ENCODE data around the gene ALS2CL. TPM values are rescaled to one million over a fixed set of nuclear protein-coding genes. Genes with fewer than 3 reads are reported as not detected.

Gene ALS2CL
- total and polyA plus RNA-seq, 7 experiments from 2014 or later: 4.2 to 41.5 (median 30.3) TPM

DNA sequence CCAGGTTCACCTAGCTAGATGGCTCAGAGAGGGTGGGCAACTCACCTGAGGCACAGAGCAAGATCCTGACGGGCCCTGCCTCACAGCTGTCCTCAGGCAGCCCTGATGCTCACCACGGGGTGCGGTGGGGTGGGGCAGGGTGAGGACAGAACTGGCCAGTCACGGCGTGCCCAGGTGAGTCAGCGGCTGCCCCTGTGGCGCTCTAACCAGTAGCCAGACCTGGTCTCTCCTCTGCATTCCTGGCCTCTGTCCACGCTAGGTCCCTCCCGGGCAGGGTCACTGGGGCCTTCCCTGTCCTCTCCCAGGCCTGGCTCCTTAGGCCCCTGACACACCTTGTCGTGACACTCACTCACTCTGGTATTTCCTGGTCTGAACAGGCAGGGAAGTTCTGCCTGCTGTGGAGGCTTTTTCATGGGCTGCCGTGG is 901 bp downstream of the ALS2CL start:
- peaks cover 32 to 72% of the 10 kb centered on the region in 2 donors for H3K4me1 ChIP-seq (ENCODE audit: control insufficient read depth in 2 of 2, insufficient read depth in 2 of 2, low read length in 2 of 2)
- H3K27me3 ChIP-seq (ENCODE audit: control insufficient read depth in 2 of 2, insufficient read depth in 2 of 2, low read length in 2 of 2): no peaks in the 10 kb centered on the region
- H3K4me1 Mint-ChIP-seq: peaks cover 32 to 79% (median 63%) of the 10 kb centered on the region in 7 donors
- peaks cover 0 to 2% (median 0%) of the 10 kb centered on the region in 11 donors for H3K9me3 Mint-ChIP-seq
- POLR2A ChIA-PET: interaction anchor here (0.6 to 1.6 kb wide), 4 partner anchors 10 to 671 kb away, joined by 3 to 7 read pairs (median 3); no protein-coding TSS in a partner anchor
- H3K4me3 ChIP-seq (ENCODE audit: low read length): peak overlapping the region; percentile 81
- CTCF ChIA-PET: no interaction called here
- H3K4me3 Mint-ChIP-seq: peak overlapping the region; percentile 85 to 96 (median 94)
- no peak for DNase-seq
- intact Hi-C loops (cut with micrococcal nuclease): loop anchor here in 1 of 2 donors (2.0 to 10.0 kb wide), 7 partner anchors 62 to 688 kb away; partner anchors contain the start of genes CCDC12, KIF9, KLHL18 and NBEAL2
- H3K27me3 Mint-ChIP-seq: peaks cover 0 to 27% (median 0%) of the 10 kb centered on the region in 5 donors
- H3K36me3 Mint-ChIP-seq: no peaks in the 10 kb centered on the region
- peak overlapping the region; percentile 79 for H3K27ac ChIP-seq (ENCODE audit: low read depth, low read length)
- no peak for ATAC-seq
- H3K27ac Mint-ChIP-seq: peak overlapping the region; percentile 42 to 96 (median 90)
- H3K36me3 ChIP-seq (ENCODE audit: control insufficient read depth in 2 of 3, insufficient read depth in 3 of 3, low read length in 3 of 3): peaks cover 0 to 17% (median 0%) of the 10 kb centered on the region in 3 experiments
- no peaks in the 10 kb centered on the region for H3K9me3 ChIP-seq (ENCODE audit: control insufficient read depth in 2 of 3, low read length in 3 of 3)

DNA sequence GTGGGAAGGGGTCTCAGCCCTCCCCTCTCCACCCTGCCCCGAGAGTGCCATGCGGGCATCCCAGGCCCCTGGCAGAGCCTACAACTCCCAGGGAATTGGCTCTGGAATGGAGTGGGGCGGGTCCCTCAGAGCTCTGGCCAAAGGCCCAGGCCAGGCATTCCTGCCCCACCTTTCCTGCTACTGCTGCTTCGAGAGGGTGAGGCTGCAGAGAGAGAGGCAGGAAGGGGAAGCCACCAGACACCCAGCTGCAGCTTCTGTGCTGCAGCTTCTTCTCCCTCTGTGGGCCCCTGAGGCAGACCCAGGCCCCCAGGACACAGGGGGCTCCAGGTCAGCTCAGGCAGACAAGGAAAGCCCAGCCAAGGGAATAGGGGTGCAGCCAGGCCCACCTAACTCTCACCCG is 2.7 kb downstream of the ALS2CL start:
- Mint-ChIP-seq H3K27ac (peak overlapping the region in 6 of 9 donors; percentile 40 to 95 (median 78)), H3K27me3 (peaks cover 0 to 24% (median 0%) of the 10 kb centered on the region in 5 donors), H3K4me1 (peaks cover 25 to 61% (median 45%) of the 10 kb centered on the region in 7 donors), H3K4me3 (peak overlapping the region in 9 of 10 donors; percentile 36 to 96 (median 94)), H3K9me3 (peaks cover 0 to 2% (median 0%) of the 10 kb centered on the region in 11 donors), H3K36me3 (peaks cover 0 to 9% (median 0%) of the 10 kb centered on the region in 5 donors)
- intact Hi-C loops (cut with micrococcal nuclease): loop anchor here in 1 of 2 donors (5.0 to 10.0 kb wide), 4 partner anchors 156 to 592 kb away; partner anchors contain the start of genes CCDC12, KIF9, KLHL18 and NBEAL2
- H3K4me1 ChIP-seq (ENCODE audit: control insufficient read depth in 2 of 2, insufficient read depth in 2 of 2, low read length in 2 of 2): peaks cover 26 to 55% of the 10 kb centered on the region in 2 donors
- H3K36me3 ChIP-seq (ENCODE audit: control insufficient read depth in 2 of 3, insufficient read depth in 3 of 3, low read length in 3 of 3): peaks cover 0 to 35% (median 0%) of the 10 kb centered on the region in 3 experiments
- CTCF ChIA-PET: no interaction called here
- H3K4me3 ChIP-seq (ENCODE audit: low read length): no peak overlapping the region
- DNase-seq (peak in 1 of 9 donors; percentile 28), ATAC-seq (no peak)
- no peaks in the 10 kb centered on the region for H3K27me3 ChIP-seq (ENCODE audit: control insufficient read depth in 2 of 2, insufficient read depth in 2 of 2, low read length in 2 of 2)
- POLR2A ChIA-PET: interaction anchor here (0.6 kb wide), 1 partner anchor 10 kb away, joined by 3 read pairs; the partner anchor contains the start of gene TMIE
- no peak overlapping the region for H3K27ac ChIP-seq (ENCODE audit: low read depth, low read length)
- H3K9me3 ChIP-seq (ENCODE audit: control insufficient read depth in 2 of 3, low read length in 3 of 3): no peaks in the 10 kb centered on the region

DNA sequence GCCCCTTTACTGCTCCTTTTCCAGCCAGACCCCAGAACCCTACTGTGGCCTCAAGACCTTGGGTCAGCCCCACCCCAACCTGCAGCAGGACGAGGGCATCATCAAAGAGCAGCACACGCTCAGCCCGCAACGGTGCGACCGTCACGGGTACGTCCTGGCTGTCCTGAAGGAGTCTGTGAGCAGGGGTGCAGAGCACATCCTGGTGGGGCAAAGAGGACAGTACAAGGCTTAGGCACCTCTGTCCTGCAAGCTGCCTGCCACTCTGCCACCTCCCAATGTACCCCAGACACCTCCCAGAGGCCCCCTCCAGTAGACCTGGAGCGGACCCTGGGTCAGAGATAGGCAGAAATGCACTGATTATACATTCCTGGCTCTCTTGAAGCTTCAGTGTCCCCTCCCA is 8.0 kb downstream of the ALS2CL start:
- H3K36me3 ChIP-seq (ENCODE audit: control insufficient read depth in 2 of 3, insufficient read depth in 3 of 3, low read length in 3 of 3): peaks cover 0 to 84% (median 4%) of the 10 kb centered on the region in 3 experiments
- peaks cover 0 to 15% (median 10%) of the 10 kb centered on the region in 7 donors for H3K4me1 Mint-ChIP-seq
- POLR2A ChIA-PET: interaction anchor here (0.5 kb wide), 1 partner anchor 13 kb away, joined by 4 read pairs; no protein-coding TSS in a partner anchor
- no peaks in the 10 kb centered on the region for H3K9me3 Mint-ChIP-seq
- peaks cover 0 to 9% of the 10 kb centered on the region in 2 donors for H3K4me1 ChIP-seq (ENCODE audit: control insufficient read depth in 2 of 2, insufficient read depth in 2 of 2, low read length in 2 of 2)
- H3K4me3 Mint-ChIP-seq: no peak overlapping the region
- peaks cover 0 to 4% (median 0%) of the 10 kb centered on the region in 5 donors for H3K27me3 Mint-ChIP-seq
- peak overlapping the region in 3 of 9 donors; percentile 53 to 82 (median 73) for H3K27ac Mint-ChIP-seq
- H3K27ac ChIP-seq (ENCODE audit: low read depth, low read length): no peak overlapping the region
- no peak for DNase-seq
- no peaks in the 10 kb centered on the region for H3K9me3 ChIP-seq (ENCODE audit: control insufficient read depth in 2 of 3, low read length in 3 of 3)
- H3K36me3 Mint-ChIP-seq: peaks cover 0 to 27% (median 9%) of the 10 kb centered on the region in 5 donors
- H3K4me3 ChIP-seq (ENCODE audit: low read length): no peak overlapping the region
- H3K27me3 ChIP-seq (ENCODE audit: control insufficient read depth in 2 of 2, insufficient read depth in 2 of 2, low read length in 2 of 2): no peaks in the 10 kb centered on the region
- intact Hi-C loops (cut with micrococcal nuclease): no loop called here
- no peak for ATAC-seq
- CTCF ChIA-PET: no interaction called here

DNA sequence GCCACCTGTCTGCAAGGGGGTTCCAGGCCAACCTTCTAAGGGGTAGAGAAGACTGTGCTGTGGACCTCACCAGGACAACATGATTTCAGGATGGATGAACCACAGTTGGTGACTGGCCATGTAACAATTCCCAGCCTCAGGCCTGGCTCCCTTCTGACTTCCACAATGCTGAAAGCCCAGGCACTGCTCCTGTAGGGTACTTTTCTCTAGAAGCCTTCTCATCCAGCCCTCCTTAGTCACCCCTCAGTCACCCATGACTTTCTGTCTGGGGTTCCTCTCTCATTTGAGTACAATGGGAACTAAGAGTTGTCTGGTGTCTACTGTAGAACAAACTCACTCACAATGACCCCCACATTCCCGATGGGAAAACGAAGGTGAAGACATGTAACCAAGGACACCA is 8.6 kb downstream of the ALS2CL start:
- no peak overlapping the region for H3K4me3 ChIP-seq (ENCODE audit: low read length)
- H3K27me3 ChIP-seq (ENCODE audit: control insufficient read depth in 2 of 2, insufficient read depth in 2 of 2, low read length in 2 of 2): no peaks in the 10 kb centered on the region
- H3K36me3 ChIP-seq (ENCODE audit: control insufficient read depth in 2 of 3, insufficient read depth in 3 of 3, low read length in 3 of 3): peaks cover 0 to 87% (median 4%) of the 10 kb centered on the region in 3 experiments
- no peak for ATAC-seq
- no peak overlapping the region for H3K27ac ChIP-seq (ENCODE audit: low read depth, low read length)
- H3K27ac Mint-ChIP-seq: peak overlapping the region in 3 of 9 donors; percentile 53 to 82 (median 73)
- H3K9me3 ChIP-seq (ENCODE audit: control insufficient read depth in 2 of 3, low read length in 3 of 3): no peaks in the 10 kb centered on the region
- POLR2A ChIA-PET: interaction anchor here (1.6 kb wide), 1 partner anchor 8 kb away, joined by 4 read pairs; the partner anchor contains the start of gene ALS2CL
- intact Hi-C loops (cut with micrococcal nuclease): no loop called here
- CTCF ChIA-PET: no interaction called here
- no peak overlapping the region for H3K4me3 Mint-ChIP-seq
- no peak for DNase-seq
- peaks cover 0 to 10% (median 5%) of the 10 kb centered on the region in 7 donors for H3K4me1 Mint-ChIP-seq
- H3K27me3 Mint-ChIP-seq: peaks cover 0 to 2% (median 0%) of the 10 kb centered on the region in 5 donors
- H3K36me3 Mint-ChIP-seq: peaks cover 0 to 29% (median 9%) of the 10 kb centered on the region in 5 donors
- H3K4me1 ChIP-seq (ENCODE audit: control insufficient read depth in 2 of 2, insufficient read depth in 2 of 2, low read length in 2 of 2): peaks cover 0 to 3% of the 10 kb centered on the region in 2 donors
- no peaks in the 10 kb centered on the region for H3K9me3 Mint-ChIP-seq

DNA sequence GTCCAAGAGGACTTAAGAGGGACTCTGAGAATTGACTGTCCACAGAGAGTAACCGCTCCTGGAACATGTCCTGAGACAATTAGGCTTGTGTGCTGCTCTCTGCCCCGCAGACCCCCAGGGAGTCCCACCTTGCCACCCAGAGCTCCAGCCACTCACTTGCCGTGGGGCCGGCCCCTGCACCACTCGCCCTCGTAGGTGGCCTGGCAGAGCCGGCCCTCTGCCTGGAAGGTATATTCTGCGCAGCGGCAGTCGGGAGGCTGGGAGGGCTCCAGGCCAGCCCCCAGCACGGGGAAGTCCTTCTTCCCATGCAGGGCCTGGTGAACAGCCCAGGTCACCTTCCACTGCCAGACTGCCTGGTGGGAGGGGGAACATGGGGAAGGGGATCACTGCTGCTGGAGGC is 10.5 kb downstream of the ALS2CL start:
- intact Hi-C loops (cut with micrococcal nuclease): no loop called here
- Histone ChIP-seq H3K27me3 (ENCODE audit: control insufficient read depth in 2 of 2, insufficient read depth in 2 of 2, low read length in 2 of 2) (no peaks in the 10 kb centered on the region), H3K4me3 (ENCODE audit: low read length) (no peak overlapping the region), H3K4me1 (ENCODE audit: control insufficient read depth in 2 of 2, insufficient read depth in 2 of 2, low read length in 2 of 2) (no peaks in the 10 kb centered on the region), H3K27ac (ENCODE audit: low read depth, low read length) (no peak overlapping the region), H3K9me3 (ENCODE audit: control insufficient read depth in 2 of 3, low read length in 3 of 3) (no peaks in the 10 kb centered on the region), H3K36me3 (ENCODE audit: control insufficient read depth in 2 of 3, insufficient read depth in 3 of 3, low read length in 3 of 3) (peaks cover 0 to 90% (median 4%) of the 10 kb centered on the region in 3 experiments)
- no peaks in the 10 kb centered on the region for H3K27me3 Mint-ChIP-seq
- H3K4me1 Mint-ChIP-seq: peaks cover 0 to 5% (median 0%) of the 10 kb centered on the region in 7 donors
- H3K27ac Mint-ChIP-seq: no peak overlapping the region
- ATAC-seq (no peak), DNase-seq (no peak)
- H3K4me3 Mint-ChIP-seq: no peak overlapping the region
- ChIA-PET CTCF (no interaction called here), POLR2A (no interaction called here)
- peaks cover 0 to 34% (median 9%) of the 10 kb centered on the region in 5 donors for H3K36me3 Mint-ChIP-seq
- no peaks in the 10 kb centered on the region for H3K9me3 Mint-ChIP-seq

DNA sequence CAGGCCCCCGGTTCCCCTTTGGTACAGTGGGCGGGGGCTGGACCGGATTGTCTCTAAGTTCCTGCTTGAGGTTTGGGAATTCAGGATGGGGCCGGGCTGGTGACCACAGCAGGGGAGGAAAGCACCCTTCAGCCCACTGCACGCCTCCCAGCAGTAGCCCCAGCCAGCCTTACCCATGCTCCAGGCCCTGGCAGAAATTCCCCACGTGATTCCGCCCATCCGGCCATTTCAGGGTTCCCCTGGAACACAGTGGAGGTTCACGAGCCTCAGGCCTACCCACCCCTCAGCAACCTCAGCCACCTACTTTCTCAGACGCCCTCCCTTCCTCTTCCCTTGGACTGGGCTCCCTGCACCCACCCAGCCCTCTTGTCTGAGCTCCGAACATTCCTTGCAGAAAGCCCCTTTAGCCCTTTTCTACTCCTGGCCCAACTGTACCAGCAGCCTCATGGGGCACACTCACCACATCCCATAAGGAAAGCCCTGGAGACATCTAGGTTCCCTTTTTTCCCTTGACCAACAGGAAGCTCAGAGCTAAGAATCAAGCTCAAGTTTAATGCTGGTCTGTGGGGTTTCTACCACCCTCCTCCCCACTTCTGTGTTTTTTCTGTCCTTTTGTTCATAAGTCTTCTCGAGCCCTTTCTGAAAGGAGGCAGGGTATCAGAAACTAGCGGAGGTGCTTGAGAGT is 11.5 kb downstream of the ALS2CL start:
- intact Hi-C loops (cut with micrococcal nuclease): no loop called here
- POLR2A ChIA-PET: no interaction called here
- Mint-ChIP-seq H3K27ac (peak overlapping the region in 4 of 9 donors; percentile 28 to 78 (median 42)), H3K27me3 (no peaks in the 10 kb centered on the region), H3K4me1 (peaks cover 0 to 5% (median 0%) of the 10 kb centered on the region in 7 donors), H3K9me3 (no peaks in the 10 kb centered on the region), H3K36me3 (peaks cover 0 to 34% (median 9%) of the 10 kb centered on the region in 5 donors), H3K4me3 (no peak overlapping the region)
- no peaks in the 10 kb centered on the region for H3K4me1 ChIP-seq (ENCODE audit: control insufficient read depth in 2 of 2, insufficient read depth in 2 of 2, low read length in 2 of 2)
- H3K27me3 ChIP-seq (ENCODE audit: control insufficient read depth in 2 of 2, insufficient read depth in 2 of 2, low read length in 2 of 2): no peaks in the 10 kb centered on the region
- CTCF ChIA-PET: no interaction called here
- H3K36me3 ChIP-seq (ENCODE audit: control insufficient read depth in 2 of 3, insufficient read depth in 3 of 3, low read length in 3 of 3): peaks cover 0 to 90% (median 4%) of the 10 kb centered on the region in 3 experiments
- no peak for ATAC-seq
- no peak overlapping the region for H3K4me3 ChIP-seq (ENCODE audit: low read length)
- DNase-seq: no peak
- no peak overlapping the region for H3K27ac ChIP-seq (ENCODE audit: low read depth, low read length)
- H3K9me3 ChIP-seq (ENCODE audit: control insufficient read depth in 2 of 3, low read length in 3 of 3): no peaks in the 10 kb centered on the region
